ENCODE results near the gene MORN2. TPM values are rescaled to one million over a fixed set of nuclear protein-coding genes. Genes with fewer than 3 reads are reported as not detected.

Gene MORN2
- total RNA-seq, 1 donor from 2014 or later, result 42.9 TPM

- Histone ChIP-seq H3K36me3 (no peaks in the 10 kb centered on the region), H3F3A (ENCODE audit: low read depth) (no peaks in the 10 kb centered on the region), H3K9me3 (ENCODE audit: low read depth) (peaks cover 3% of the 10 kb centered on the region), H3K27me3 (no peaks in the 10 kb centered on the region), H3K79me2 (ENCODE audit: low read depth) (peaks cover 42% of the 10 kb centered on the region), H3K4me2 (peak overlapping the region; percentile 94), H3K4me1 (peaks cover 12% of the 10 kb centered on the region), H2AFZ (replicated peaks) (peak overlapping the region; percentile 99), H3K27ac (no peak overlapping the region), H3K9ac (peak overlapping the region; percentile 21), H3K4me3 (peak overlapping the region; percentile 78), H4K20me1 (ENCODE audit: low read depth) (no peaks in the 10 kb centered on the region)
- DNase-seq (ENCODE audit: low spot score), result peak; percentile 4
- Mint-ChIP-seq H3K27ac (peak overlapping the region; percentile 94), H3K4me3 (peak overlapping the region; percentile 95), H3K27me3 (ENCODE audit: insufficient read depth, low read depth) (peaks cover 4% of the 10 kb centered on the region), H3K9me3 (peaks cover 12% of the 10 kb centered on the region), H3K36me3 (peaks cover 15% of the 10 kb centered on the region), H3K4me1 (peaks cover 21% of the 10 kb centered on the region)
- no peak for TF ChIP-seq EZH2 (IDR thresholded peaks at IDR 0.05)
- TF ChIP-seq EZH2phosphoT487 (IDR thresholded peaks at IDR 0.05), result no peak
- TF ChIP-seq, protein P1, sequence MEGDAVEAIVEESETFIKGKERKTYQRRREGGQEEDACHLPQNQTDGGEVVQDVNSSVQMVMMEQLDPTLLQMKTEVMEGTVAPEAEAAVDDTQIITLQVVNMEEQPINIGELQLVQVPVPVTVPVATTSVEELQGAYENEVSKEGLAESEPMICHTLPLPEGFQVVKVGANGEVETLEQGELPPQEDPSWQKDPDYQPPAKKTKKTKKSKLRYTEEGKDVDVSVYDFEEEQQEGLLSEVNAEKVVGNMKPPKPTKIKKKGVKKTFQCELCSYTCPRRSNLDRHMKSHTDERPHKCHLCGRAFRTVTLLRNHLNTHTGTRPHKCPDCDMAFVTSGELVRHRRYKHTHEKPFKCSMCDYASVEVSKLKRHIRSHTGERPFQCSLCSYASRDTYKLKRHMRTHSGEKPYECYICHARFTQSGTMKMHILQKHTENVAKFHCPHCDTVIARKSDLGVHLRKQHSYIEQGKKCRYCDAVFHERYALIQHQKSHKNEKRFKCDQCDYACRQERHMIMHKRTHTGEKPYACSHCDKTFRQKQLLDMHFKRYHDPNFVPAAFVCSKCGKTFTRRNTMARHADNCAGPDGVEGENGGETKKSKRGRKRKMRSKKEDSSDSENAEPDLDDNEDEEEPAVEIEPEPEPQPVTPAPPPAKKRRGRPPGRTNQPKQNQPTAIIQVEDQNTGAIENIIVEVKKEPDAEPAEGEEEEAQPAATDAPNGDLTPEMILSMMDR (IDR thresholded peaks at IDR 0.05), result no peak
These were observed 631 bp downstream of the MORN2 start for GRCh38 chr2:38876407-38876806.

- Histone ChIP-seq H3K9me3 (ENCODE audit: low read depth) (no peaks in the 10 kb centered on the region), H3K4me1 (no peaks in the 10 kb centered on the region), H4K20me1 (ENCODE audit: low read depth) (no peaks in the 10 kb centered on the region), H3K27ac (no peak overlapping the region), H3K4me3 (no peak overlapping the region), H3F3A (ENCODE audit: low read depth) (no peaks in the 10 kb centered on the region), H3K27me3 (no peaks in the 10 kb centered on the region), H3K4me2 (no peak overlapping the region), H3K9ac (no peak overlapping the region), H3K36me3 (no peaks in the 10 kb centered on the region), H2AFZ (replicated peaks) (no peak overlapping the region), H3K79me2 (ENCODE audit: low read depth) (no peaks in the 10 kb centered on the region)
- TF ChIP-seq, protein P1 (IDR thresholded peaks at IDR 0.05), result no peak
- TF ChIP-seq EZH2 (IDR thresholded peaks at IDR 0.05) (no peak), EZH2phosphoT487 (IDR thresholded peaks at IDR 0.05) (no peak)
- no peaks in the 10 kb centered on the region for H3K27me3 Mint-ChIP-seq (ENCODE audit: insufficient read depth, low read depth)
- H3K36me3 Mint-ChIP-seq, result no peaks in the 10 kb centered on the region
- H3K4me1 Mint-ChIP-seq, result no peaks in the 10 kb centered on the region
- H3K4me3 Mint-ChIP-seq, result no peak overlapping the region
- DNase-seq (ENCODE audit: low spot score), result no peak
- no peak overlapping the region for H3K27ac Mint-ChIP-seq
- H3K9me3 Mint-ChIP-seq, result no peaks in the 10 kb centered on the region
These were observed 10.3 kb downstream of the MORN2 start for GRCh38 chr2:38886063-38886462.

DNA sequence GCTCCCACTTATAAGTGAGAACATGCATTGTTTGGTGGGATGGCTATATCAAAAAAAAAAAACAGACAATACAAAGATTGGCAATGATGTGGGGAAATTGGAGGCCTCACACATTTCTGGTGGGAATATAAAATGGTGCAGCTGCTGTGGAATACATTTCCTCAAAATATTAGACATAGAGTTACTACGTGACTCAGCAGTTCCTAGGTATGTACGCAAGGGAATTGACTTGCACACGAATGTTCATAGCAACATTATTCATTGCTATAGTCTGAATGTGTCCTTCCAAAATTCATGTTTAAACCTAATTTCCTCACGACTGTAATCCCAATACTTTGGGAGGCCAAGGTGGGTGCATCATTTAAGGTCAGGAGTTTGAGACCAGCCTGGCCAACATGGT, 11.6 kb downstream of the MORN2 start:
- H3K27me3 ChIP-seq, result no peaks in the 10 kb centered on the region
- H3K4me2 ChIP-seq, result no peak overlapping the region
- H3K4me3 ChIP-seq, result no peak overlapping the region
- Mint-ChIP-seq H3K36me3 (no peaks in the 10 kb centered on the region), H3K27ac (no peak overlapping the region), H3K4me1 (no peaks in the 10 kb centered on the region), H3K9me3 (no peaks in the 10 kb centered on the region), H3K4me3 (no peak overlapping the region), H3K27me3 (ENCODE audit: insufficient read depth, low read depth) (no peaks in the 10 kb centered on the region)
- no peaks in the 10 kb centered on the region for H3K79me2 ChIP-seq (ENCODE audit: low read depth)
- no peak overlapping the region for H2AFZ ChIP-seq (replicated peaks)
- no peak for DNase-seq (ENCODE audit: low spot score)
- no peaks in the 10 kb centered on the region for H3K4me1 ChIP-seq
- no peaks in the 10 kb centered on the region for H3K36me3 ChIP-seq
- no peak overlapping the region for H3K9ac ChIP-seq
- no peaks in the 10 kb centered on the region for H3K9me3 ChIP-seq (ENCODE audit: low read depth)
- no peaks in the 10 kb centered on the region for H4K20me1 ChIP-seq (ENCODE audit: low read depth)
- H3K27ac ChIP-seq, result no peak overlapping the region
- H3F3A ChIP-seq (ENCODE audit: low read depth), result no peaks in the 10 kb centered on the region
- TF ChIP-seq EZH2 (IDR thresholded peaks at IDR 0.05) (no peak), EZH2phosphoT487 (IDR thresholded peaks at IDR 0.05) (no peak)
- TF ChIP-seq, protein P1 (IDR thresholded peaks at IDR 0.05), result no peak
